ENCODE data around the gene RPS6KA1.
A peak's percentile ranks its signal among the peaks of the same experiment; 100 is the strongest.
"Not testable (repeated sequence)": the region's sequence is repeated elsewhere in the genome, so short reads cannot be mapped to it uniquely, and the experiment has no call there.

RPS6KA1 gene

GRCh38 chr1:26602378-26602959 is 72.9 kb downstream of the RPS6KA1 start:
- peak; percentile 67 for DNase-seq (ENCODE audit: low read depth)

GRCh38 chr1:26603856-26604255 is 74.3 kb downstream of the RPS6KA1 start:
- DNase-seq (ENCODE audit: low read depth): no peak

- DNase-seq (ENCODE audit: low read depth): no peak
Measured at GRCh38 chr1:26607186-26607585, 77.6 kb downstream of the RPS6KA1 start.

- no peak for DNase-seq (ENCODE audit: low read depth)
Measured at GRCh38 chr1:26608895-26609294, 79.3 kb downstream of the RPS6KA1 start.

GRCh38 chr1:26610781-26611180 is 81.2 kb downstream of the RPS6KA1 start:
- DNase-seq (ENCODE audit: low read depth): no peak

GRCh38 chr1:26612627-26613026 is 83.1 kb downstream of the RPS6KA1 start:
- DNase-seq (ENCODE audit: low read depth): not testable (repeated sequence)

- no peak for DNase-seq (ENCODE audit: low read depth)
Measured at GRCh38 chr1:26614655-26615411, 85.3 kb downstream of the RPS6KA1 start.

GRCh38 chr1:26616881-26617280 is 87.3 kb downstream of the RPS6KA1 start:
- DNase-seq (ENCODE audit: low read depth): no peak

- DNase-seq (ENCODE audit: low read depth): no peak
Measured at GRCh38 chr1:26618561-26618960, 89.0 kb downstream of the RPS6KA1 start.

Measured in ELR (cell line).